GM21528 (cell line): ENCODE measurements around the gene DHX9.
"Not testable (repeated sequence)": the region's sequence is repeated elsewhere in the genome, so short reads cannot be mapped to it uniquely, and the experiment has no call there.

Source experiments
- ATAC-seq: cut with Tn5 transposase; IDR thresholded peaks from one replicate; pipeline ENCODE4 v1.9.1; 2021; ENCODE audit warnings: mild to moderate bottlenecking, moderate library complexity; ENCODE audit not compliant: unreplicated experiment, low FRiP score

The DHX9 gene

DNA sequence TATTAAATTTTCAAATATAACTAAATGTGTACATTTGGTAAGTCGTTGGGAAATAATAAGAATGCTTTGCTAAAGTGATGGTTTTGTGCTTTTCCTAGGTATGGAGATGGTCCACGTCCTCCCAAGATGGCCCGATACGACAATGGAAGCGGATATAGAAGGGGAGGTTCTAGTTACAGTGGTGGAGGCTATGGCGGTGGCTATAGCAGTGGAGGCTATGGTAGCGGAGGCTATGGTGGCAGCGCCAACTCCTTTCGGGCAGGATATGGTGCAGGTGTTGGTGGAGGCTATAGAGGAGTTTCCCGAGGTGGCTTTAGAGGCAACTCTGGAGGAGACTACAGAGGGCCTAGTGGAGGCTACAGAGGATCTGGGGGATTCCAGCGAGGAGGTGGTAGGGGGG is 47.8 kb downstream of the DHX9 start:
- no peak for ATAC-seq

DNA sequence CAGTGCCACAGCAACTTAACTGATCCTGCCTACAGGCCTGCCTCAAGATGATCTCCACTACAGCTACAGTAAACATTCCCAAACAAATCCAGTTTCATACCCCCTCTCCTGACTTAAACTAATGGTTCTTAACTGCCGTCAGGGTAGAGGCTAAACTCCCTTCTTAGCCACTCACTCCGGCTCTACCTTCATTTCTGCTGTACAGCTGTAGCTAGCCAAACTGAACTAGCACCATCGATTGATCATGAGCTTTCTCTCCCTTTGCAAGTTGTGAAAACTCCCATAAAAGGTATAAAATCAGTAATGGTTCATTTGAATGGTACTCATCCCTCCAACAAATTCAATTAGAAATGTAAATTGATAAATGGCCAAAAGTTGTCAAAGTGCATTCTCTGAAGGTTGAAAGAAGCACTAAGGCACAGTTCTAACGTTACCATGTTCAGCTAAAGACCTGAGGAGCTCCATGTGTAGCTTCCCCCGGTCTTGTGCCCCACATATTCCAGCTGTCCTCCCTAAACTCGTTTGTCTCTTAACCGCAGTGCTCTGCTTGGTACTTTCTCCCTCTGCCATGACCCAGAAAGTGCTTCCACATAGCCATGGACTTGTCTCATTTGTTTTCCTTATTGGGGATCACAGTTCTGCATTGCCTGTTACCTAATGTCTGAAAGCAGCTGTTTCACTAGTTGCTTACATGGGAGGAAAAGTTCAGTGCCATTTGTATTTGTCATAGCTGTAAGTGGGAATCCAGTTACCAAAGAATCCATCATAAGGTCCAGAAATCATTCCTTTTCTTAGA is 49.8 kb downstream of the DHX9 start:
- no peak for ATAC-seq

- no peak for ATAC-seq
These were observed 50.9 kb downstream of the DHX9 start for GRCh38 chr1:182889997-182890396.

DNA sequence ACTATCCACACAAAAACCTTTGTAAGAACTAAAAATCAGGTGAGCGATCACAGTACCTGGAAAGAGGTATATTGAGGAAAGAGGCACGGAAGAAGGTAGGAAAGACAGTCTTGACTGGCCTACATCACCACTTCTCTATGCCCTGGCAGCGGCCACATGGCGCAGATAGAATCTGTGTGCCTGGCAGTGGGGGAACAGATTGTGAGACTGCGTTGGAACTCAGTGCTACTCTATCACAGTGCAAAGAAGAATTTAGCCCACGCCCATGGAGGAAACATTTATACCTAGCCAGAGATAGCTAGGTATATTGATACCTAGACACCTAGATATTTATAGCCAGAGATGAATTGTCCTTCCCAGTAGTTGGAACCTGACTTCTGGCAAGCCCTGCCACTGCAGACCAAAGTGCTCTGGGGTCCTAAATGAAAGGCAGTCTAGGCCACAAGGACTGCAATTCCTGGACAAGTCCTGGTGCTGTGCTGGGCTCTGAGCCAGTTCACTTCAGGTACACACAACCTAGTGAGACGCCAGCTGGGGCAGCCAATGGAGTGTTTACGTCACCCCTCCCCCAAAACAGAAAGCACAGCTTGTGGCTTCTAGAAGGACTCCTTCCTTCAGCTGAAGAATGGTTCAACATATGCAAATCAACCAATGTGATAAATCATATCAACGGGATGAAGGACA is 51.9 kb downstream of the DHX9 start:
- ATAC-seq: no peak

DNA sequence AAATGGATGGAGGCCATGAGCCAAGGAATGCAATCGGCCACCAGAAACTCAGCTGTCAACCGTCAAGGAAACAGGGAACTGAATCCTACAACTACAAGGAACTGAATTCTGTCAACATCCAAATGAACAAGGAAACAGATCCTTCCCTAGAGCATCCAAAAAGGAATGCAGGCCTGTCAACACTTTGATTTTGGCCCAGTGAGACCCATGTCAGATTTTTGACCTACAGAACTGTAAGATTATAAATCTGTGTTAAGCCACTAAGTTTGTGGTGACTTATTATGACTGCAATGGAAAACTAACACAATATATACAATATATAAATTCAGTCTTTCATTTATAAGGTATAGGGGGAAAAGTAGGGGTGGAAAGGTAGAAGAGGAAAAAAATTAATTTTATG is 58.5 kb downstream of the DHX9 start:
- no peak for ATAC-seq

DNA sequence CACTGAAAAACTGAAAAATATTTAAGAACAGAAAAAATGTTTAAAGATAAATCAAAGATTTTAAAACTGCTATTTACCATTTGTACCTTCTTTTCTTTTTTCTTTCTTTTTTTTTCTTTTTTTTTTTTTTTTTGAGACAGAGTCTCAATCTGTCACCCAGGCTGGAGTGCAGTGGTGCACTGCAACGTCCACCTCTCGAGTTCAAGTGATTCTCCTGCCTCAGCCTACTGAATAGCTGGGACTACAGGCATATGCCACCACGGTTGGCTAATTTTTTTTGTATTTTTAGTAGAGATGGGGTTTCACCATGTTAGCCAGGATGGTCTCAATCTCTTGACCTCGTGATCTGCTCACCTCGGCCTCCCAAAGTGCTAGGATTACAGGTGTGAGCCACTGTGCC is 62.8 kb downstream of the DHX9 start:
- not testable (repeated sequence) for ATAC-seq

DNA sequence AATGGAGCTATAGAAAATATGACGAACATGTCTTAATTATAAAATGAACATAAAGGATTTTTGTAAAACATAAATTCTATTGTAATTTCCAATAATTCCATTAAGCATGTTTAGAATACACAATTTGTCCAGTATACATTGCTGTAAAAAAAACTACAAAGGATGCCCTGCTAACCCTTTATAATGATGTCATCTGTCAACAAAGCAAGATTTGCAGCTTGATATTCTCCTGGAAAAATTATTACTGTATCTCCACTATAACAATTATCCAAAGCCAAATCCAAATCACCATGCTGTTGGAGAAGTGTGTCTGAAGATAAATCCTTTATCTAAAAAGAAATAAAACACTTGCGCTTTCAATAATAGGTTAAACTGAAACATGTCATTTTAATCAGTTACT is 66.2 kb downstream of the DHX9 start:
- ATAC-seq: no peak

DNA sequence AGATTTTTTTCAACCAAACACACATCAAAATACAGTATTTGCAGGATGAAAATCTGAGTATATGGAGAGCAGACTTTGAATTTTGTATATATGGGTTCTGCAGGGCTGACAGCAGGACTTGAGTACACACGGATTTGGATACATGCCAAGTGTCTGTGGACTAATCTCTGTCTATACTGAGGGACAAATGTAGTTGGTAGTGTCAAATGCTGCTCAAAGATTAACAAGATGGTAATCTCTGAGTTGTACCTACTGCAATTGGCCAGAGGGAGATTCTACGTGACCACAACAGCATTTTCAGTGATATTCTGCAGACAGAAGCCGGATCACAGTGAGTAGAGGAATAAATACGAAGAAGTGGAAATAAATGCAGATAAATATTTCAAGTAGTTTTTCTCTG is 70.4 kb downstream of the DHX9 start:
- ATAC-seq: no peak

DNA sequence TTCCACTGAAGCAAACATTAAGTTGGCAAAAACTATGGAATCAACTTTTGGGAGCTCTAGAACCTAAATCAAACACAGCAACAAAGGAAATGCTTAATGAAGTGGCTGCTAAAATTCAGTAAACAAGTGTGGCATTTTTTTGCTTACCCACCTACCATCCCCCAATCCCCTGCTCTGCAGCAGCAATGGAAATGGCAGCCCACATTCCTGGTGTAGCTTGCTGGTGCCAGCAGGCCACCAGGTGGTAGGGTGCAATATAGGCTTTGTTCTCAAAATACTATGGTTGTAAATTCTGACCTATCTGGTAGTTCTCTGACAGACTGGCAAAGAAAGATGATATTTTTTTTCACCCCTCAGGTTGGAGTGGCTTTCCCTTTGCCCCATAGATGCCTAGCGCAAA is 71.0 kb downstream of the DHX9 start:
- ATAC-seq: no peak

DNA sequence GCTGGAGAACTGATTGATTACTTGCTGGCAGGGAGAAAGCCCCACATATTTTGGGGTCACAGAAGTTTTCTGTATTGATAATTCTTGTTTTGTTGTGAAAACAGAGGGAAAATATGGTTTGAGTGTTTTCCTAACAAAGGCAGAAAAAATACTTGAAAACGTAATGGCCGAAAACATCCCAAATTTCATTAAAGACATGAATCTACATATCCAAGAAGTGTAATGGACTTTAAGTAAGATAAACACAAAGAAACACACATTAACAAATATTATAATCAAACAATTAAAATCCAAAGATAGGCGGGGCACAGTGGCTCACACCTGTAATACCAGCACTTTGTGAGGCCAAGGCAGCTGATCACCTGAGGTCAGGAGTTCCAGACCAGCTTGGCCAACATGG is 74.3 kb downstream of the DHX9 start:
- no peak for ATAC-seq

DNA sequence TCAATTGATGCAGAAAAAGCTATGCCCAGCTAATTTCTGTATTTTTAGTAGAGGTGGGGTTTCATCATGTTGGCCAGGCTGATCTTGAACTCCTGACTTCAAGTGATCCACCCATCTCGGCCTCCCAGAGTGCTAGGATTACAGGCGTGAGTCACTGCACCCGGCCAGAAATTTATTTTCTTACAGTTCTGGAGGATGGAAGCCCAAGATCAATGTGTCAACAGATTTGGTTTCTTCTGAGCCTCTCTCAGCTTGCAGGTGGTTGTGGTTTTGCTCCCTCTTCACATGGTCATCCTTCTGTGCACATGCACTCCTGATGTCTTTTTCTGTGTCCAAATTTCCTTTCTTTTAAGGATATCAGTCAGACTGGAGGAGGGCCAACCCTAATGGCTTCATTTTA is 78.2 kb downstream of the DHX9 start:
- no peak for ATAC-seq

GRCh38 chr1:182925661-182926060 is 86.5 kb downstream of the DHX9 start:
- ATAC-seq: no peak

- no peak for ATAC-seq
These were observed 88.7 kb downstream of the DHX9 start for GRCh38 chr1:182927693-182928433.

DNA sequence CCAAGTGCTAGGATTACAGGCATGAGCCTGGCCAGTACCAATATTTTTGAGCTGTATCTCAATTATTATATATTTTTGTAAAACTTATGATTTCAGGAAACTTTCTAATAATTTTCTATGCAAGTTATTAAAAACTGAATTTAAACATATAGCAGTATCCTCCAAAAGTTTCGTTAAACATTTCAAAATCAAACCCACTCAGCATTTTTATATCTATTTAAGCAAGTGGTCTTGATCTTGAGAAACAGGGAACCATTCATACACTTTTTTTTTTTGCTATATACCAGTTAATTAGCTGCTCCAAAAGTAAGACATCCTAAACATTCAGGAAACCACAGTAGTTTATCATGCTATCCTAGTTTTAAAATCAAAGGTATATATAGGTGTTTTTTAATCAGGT is 91.8 kb downstream of the DHX9 start:
- no peak for ATAC-seq

DNA sequence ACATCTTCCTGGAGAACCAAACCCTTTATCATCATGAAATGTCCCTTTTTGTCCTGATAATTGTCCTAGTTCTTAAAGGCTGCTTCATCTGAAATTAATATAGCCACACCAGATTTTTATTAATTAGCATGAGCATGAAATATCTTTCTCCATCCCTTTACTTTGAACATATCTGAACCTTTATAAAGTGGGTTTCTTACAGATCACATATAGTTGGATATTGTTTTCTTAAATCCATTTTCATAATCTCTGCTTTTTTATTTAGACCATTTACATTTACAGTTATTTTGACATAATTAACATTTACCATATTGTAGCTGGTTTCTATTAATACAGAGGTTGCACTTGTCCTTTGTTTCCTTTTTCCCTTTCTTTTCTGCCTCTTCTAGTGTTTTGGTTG is 96.6 kb downstream of the DHX9 start:
- ATAC-seq: no peak
